ENCODE data around the gene IGHMBP2.

The IGHMBP2 gene

DNA sequence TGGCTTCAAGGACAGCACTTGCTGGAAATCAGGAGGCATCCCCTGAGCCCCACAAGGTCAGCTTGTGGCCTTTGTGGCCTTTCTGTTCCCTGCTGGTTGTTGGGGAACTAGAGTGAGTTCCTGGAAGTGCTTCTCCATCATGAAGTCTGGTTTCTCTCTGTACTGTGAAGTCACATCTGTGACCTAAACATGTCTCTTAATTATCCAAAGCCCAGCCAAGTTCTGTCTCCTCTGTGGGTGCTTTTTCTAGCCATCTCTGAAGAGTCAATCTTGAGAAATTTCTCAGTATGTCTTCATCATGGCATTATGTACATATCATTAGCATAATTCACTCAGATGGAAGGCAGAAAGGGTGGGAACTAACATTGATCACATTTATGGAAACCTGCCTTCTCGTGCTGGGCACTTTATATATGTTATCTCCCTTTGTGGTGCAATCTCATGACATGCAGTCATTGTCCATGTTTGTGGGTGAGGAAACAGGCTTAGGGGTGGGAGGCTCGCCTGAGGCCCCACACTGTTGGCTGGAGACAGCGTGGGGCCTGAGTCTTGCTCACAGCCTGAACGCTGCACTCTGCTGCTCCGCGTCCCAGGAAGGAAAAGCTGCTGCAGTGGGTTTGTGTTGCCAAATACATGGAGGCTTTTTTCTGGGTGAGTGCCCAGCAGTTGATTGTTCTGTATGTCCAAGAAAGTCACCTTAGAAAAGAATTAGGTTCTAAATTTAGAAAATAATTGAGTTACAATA is 24.6 kb downstream of the IGHMBP2 start:
- DNase-seq: no peak

- no peak for DNase-seq
Measured at GRCh38 chr11:68929135-68929534, 25.4 kb downstream of the IGHMBP2 start.

- DNase-seq: no peak
Measured at GRCh38 chr11:68929706-68930570, 26.2 kb downstream of the IGHMBP2 start.

DNA sequence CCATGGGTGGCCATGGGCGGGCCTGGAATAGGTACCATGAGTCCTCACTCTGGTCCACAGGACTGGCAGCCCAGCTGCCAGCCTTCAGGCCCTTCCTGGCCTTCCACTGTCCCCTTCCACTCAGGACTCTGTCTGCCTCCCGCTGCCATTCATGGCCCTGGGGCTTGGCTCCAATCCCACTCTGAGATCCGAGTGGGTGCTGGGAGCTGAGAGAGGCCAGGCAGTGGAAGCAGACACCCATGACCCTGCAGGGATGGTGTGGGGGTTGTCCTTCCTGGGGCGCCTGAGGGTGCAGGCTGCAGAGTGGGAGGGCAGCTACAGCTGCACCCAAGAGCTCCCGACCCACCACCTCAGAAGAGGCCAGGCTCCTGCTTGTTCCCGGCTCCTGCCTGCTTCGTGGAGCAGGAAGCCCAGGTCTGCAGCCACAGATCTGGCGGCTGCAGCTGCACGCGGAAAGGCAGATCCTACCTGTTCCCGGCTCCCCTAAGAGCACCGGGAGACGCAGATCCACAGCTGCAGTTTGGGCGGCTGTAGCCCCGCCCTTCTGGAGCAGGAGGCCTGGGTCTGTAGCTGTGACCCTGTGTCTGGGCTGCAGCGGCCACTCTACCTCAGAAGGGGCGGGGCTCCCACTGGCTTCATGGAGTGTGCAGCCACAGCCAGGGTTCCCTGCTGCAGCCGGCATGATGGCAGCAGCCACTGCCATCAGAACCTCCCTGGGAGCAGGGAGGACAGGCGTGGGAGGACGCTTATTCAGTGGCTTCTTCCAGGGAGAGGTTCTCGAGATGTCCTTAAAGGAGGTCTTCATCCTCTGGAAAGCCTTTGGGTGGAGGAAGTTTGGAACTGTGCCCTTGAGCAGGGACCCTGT is 27.5 kb downstream of the IGHMBP2 start:
- DNase-seq: no peak

- no peak for DNase-seq
Measured at GRCh38 chr11:68931911-68932310, 28.2 kb downstream of the IGHMBP2 start.

DNA sequence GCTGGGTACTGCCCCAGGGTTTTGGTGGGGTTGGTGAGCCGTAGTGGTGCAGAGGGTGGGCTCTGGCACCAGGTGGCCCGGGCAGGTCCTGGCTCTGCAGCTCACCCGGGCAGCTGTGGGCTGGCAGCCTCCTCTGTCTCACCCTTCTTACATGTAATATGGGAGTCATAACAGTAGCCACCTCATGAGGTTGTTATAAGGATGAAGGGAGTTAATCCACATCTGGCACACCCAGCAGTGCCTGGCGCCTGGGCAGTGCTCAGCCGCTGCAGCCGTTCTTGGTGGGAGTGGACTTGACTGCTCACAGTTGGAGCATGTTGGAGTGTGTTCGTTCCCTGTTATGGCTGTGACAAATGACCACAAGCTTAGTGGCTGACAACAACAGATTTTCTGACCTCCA is 28.7 kb downstream of the IGHMBP2 start:
- no peak for DNase-seq

GRCh38 chr11:68932933-68933577 is 29.4 kb downstream of the IGHMBP2 start:
- no peak for DNase-seq

GRCh38 chr11:68933605-68934320 is 30.1 kb downstream of the IGHMBP2 start:
- DNase-seq: no peak

- DNase-seq: no peak
Measured at GRCh38 chr11:68934321-68934645, 30.6 kb downstream of the IGHMBP2 start.

GRCh38 chr11:68934666-68935065 is 31.0 kb downstream of the IGHMBP2 start:
- no peak for DNase-seq

DNA sequence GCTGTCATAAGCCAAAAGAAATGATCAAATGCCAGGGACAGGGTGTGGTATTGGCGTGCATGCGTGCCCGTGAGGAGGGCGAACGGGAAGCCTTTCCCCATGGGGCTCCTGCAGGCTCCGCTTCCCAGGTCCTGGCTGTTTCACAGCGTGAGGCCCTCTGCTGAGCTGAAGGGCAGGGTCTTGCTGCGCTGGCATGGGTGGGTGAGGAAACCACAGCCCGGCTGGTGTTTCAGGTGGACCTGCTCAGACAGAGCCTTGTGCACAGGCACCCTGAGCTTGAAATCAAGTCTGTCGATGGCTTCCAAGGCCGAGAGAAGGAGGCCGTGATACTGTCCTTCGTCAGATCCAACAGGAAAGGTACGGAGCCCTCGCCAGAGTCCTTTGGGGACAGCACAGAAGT is 31.4 kb downstream of the IGHMBP2 start:
- no peak for DNase-seq

- DNase-seq: no peak
Measured at GRCh38 chr11:68935516-68936357, 32.0 kb downstream of the IGHMBP2 start.

DNA sequence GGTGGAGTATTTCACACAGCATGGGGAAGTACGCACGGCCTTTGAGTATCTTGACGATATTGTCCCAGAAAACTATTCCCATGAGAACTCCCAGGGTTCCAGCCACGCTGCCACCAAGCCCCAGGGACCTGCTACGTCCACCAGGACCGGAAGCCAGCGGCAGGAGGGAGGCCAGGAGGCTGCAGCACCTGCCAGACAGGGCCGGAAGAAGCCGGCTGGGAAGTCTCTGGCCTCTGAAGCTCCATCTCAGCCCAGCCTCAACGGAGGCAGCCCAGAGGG is 32.6 kb downstream of the IGHMBP2 start:
- no peak for DNase-seq

DNA sequence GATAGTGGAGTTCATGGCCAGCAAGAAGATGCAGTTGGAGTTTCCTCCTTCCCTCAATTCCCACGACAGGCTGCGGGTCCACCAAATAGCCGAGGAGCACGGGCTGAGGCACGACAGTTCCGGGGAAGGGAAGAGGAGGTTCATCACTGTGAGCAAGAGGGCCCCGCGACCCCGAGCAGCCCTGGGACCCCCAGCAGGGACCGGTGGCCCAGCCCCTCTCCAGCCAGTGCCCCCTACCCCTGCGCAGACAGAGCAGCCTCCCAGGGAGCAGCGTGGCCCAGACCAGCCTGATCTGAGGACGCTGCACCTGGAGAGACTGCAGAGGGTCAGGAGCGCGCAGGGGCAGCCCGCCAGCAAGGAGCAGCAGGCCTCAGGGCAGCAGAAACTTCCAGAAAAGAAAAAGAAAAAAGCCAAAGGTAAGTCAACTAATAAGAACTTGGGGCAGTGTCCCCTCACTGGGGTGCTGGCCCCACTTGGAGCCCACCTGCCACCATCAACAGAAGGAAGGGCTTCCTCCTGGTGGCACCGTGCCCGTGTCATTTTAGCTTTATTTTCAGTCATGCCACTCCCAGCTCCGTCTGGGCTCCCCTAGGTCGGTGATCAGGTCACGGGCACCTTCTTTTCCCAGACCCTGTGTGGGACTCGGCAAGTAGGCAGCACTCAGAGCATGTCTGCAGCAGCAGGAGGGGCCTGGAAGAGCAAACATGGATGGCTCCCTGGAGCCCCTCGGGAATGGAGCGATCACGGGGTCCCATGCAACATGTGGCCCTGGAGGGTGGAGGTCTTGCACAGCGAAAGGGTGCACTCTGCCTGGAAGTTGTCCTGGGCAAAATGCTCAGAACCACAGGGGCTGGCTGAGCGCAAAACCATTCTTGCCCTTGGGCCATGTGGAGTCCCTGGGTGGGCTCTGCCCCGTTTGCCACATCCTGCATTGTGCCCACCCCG is 33.3 kb downstream of the IGHMBP2 start:
- DNase-seq: no peak

DNA sequence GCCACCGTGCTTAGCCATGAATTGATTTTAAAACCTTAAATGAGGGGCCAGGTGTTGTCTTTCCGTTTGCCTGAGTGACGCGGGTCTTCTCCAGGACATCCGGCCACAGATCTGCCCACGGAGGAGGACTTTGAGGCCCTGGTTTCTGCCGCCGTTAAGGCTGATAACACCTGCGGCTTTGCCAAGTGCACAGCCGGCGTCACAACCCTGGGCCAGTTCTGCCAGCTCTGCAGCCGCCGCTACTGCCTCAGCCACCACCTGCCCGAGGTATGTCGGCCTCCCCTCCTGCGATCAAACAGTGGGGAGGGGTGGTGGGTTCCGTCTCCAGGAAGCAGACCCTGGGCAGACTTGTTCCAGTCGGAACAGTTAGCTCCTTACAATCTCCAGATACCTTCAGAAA is 34.4 kb downstream of the IGHMBP2 start:
- no peak for DNase-seq

DNA sequence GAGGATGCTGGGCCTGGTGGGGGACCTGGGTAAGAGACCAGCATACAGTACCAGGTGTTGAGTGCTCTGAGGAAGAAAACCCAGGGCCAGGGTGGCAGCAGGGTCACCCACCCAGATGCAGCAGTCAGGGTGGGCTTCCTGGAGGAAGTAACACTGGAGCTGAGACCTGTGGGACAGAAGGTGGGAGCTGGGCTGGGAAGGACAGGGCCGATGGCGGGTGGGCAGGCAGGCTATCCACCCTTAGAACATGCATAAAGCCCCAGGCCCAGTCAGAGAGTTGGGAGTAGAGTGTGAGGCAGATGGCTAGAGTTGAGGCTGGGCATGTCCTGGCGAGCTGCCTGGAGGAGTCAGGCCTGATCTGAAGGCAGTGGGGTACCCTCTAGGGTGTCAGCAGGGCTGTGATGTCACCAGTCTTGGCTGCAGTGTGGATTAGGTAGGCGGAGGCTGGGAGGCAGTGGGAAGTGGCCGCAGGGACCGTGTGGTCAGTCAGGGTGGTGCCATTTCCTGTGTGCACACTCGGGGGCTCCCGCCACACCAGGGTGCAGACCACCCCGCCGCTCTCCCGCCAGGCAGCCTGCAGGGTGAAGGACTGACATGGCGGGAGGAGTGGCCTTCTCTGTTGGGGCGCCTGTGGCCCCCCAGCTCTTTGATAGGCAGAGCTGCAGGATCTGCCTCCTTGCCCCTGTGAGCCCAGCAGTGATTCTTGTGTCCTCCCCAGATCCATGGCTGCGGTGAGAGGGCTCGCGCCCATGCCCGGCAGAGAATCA is 35.3 kb downstream of the IGHMBP2 start:
- no peak for DNase-seq

GRCh38 chr11:68939583-68940555 is 36.2 kb downstream of the IGHMBP2 start:
- DNase-seq: no peak

DNA sequence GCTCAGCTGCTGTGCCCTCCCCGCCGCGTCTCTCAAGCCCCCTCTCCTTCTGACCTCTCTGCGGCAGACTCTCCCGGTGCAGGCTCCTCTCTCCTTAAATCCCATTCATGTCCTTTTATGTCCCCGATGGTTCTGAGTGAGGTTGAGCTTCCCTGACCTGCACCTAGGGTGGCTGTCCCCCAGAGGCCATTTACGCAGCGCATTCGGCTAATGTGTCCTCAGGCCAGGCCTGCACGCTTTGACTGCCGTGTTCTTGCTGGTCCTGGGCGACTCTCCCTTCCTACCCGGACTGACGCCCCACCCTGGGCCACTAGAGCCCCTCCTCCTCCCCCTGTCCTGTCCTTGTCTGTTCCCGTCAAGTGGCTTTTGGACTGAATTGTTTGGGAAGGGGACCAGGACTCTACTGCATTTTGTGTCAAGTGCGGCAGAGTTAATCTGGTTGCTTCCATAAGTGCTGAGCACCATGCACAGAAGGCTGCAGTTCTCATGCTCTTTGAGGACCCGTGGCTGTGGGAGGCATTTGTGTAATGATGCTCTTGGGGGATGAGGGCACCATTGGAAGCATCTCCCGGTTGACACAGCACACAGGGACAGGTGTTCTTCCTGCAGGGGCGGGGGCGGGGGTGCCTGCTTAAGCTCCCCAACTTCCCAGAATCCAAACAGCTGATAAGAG is 37.1 kb downstream of the IGHMBP2 start:
- no peak for DNase-seq
